ENCODE data around the gene C1orf116.

Gene C1orf116

GRCh38 chr1:207006914-207007313 is 25.6 kb downstream of the C1orf116 start:
- no peak for DNase-seq (ENCODE audit: low read depth)
- no peak for TF ChIP-seq CTCF (conservative IDR thresholded peaks at IDR 0.05; ENCODE audit: low read length)
- no peak overlapping the region for H3K4me3 ChIP-seq (ENCODE audit: low read length)

GRCh38 chr1:207006083-207006482 is 26.5 kb downstream of the C1orf116 start:
- H3K4me3 ChIP-seq (ENCODE audit: low read length), result no peak overlapping the region
- TF ChIP-seq CTCF (conservative IDR thresholded peaks at IDR 0.05; ENCODE audit: low read length), result no peak
- no peak for DNase-seq (ENCODE audit: low read depth)

- peak; percentile 87 for TF ChIP-seq CTCF (conservative IDR thresholded peaks at IDR 0.05; ENCODE audit: low read length)
- DNase-seq (ENCODE audit: low read depth), result peak; percentile 78
- H3K4me3 ChIP-seq (ENCODE audit: low read length), result no peak overlapping the region
Measured at GRCh38 chr1:207004931-207005830, 27.4 kb downstream of the C1orf116 start.

- TF ChIP-seq CTCF (conservative IDR thresholded peaks at IDR 0.05; ENCODE audit: low read length), result no peak
- DNase-seq (ENCODE audit: low read depth), result no peak
- no peak overlapping the region for H3K4me3 ChIP-seq (ENCODE audit: low read length)
Measured at GRCh38 chr1:207003210-207003609, 29.3 kb downstream of the C1orf116 start.

- H3K4me3 ChIP-seq (ENCODE audit: low read length), result no peak overlapping the region
- DNase-seq (ENCODE audit: low read depth), result no peak
- TF ChIP-seq CTCF (conservative IDR thresholded peaks at IDR 0.05; ENCODE audit: low read length), result no peak
Measured at GRCh38 chr1:207002724-207003146, 29.8 kb downstream of the C1orf116 start.

- TF ChIP-seq CTCF (conservative IDR thresholded peaks at IDR 0.05; ENCODE audit: low read length), result no peak
- DNase-seq (ENCODE audit: low read depth), result no peak
- no peak overlapping the region for H3K4me3 ChIP-seq (ENCODE audit: low read length)
Measured at GRCh38 chr1:207001492-207002245, 30.9 kb downstream of the C1orf116 start.
